ENCODE measurements around the gene SETD9.

DNA sequence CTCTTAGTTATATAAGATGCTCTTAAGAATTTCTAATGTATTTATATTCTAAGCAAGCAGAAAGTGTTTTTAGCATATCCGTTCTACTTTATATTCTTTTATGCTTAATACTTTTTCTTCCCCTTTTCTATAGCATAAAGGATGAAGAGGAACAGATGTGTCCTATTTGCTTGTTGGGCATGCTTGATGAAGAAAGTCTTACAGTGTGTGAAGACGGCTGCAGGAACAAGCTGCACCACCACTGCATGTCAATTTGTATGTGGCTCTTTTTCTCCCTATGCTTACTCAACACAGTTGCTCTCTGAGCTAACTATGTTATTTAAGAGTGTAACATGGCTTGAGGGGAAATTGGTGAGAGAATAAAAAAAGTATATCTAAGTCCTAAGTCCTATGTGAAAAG lies 37.6 kb upstream of the SETD9 start:
- TF ChIP-seq, protein P1, sequence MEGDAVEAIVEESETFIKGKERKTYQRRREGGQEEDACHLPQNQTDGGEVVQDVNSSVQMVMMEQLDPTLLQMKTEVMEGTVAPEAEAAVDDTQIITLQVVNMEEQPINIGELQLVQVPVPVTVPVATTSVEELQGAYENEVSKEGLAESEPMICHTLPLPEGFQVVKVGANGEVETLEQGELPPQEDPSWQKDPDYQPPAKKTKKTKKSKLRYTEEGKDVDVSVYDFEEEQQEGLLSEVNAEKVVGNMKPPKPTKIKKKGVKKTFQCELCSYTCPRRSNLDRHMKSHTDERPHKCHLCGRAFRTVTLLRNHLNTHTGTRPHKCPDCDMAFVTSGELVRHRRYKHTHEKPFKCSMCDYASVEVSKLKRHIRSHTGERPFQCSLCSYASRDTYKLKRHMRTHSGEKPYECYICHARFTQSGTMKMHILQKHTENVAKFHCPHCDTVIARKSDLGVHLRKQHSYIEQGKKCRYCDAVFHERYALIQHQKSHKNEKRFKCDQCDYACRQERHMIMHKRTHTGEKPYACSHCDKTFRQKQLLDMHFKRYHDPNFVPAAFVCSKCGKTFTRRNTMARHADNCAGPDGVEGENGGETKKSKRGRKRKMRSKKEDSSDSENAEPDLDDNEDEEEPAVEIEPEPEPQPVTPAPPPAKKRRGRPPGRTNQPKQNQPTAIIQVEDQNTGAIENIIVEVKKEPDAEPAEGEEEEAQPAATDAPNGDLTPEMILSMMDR (IDR thresholded peaks at IDR 0.05): no peak
- no peak for TF ChIP-seq POLR2AphosphoS5 (IDR thresholded peaks at IDR 0.05)
